Parathyroid adenoma (tissue), 2 donors: ENCODE data around the gene PXK.
A peak's percentile ranks its signal among the peaks of the same experiment; 100 is the strongest.

Experiments used
- H2AFZ ChIP-seq: fragments of 300-600 bp; sonication (generic); one replicate; pipeline ENCODE4 v1.7.0; 2017; ENCODE audit warnings: antibody characterized with exemption, mild to moderate bottlenecking
- H3K27ac ChIP-seq: fragments of 300-600 bp; sonication (generic); one replicate; pipeline ENCODE4 v1.7.0; 2017
- H3K27me3 ChIP-seq: fragments of 300-600 bp; sonication (generic); one replicate; pipeline ENCODE4 v1.7.0; 2017; ENCODE audit warnings: low read length; ENCODE audit not compliant: control insufficient read depth, insufficient read depth
- H3K36me3 ChIP-seq: fragments of 300-600 bp; sonication (generic); one replicate; pipeline ENCODE4 v1.7.0; 2017; ENCODE audit warnings: low read length; ENCODE audit not compliant: control insufficient read depth, insufficient read depth
- H3K4me1 ChIP-seq: fragments of 300-600 bp; sonication (generic); one replicate; pipeline ENCODE4 v1.7.0; 2017; ENCODE audit warnings: control low read depth
- H3K4me2 ChIP-seq: fragments of 300-600 bp; sonication (generic); one replicate; pipeline ENCODE4 v1.7.0; 2017; ENCODE audit warnings: low read length
- H3K4me3 ChIP-seq: fragments of 300-600 bp; sonication (generic); one replicate; pipeline ENCODE4 v1.7.0; 2017; ENCODE audit warnings: low read depth, low read length
- H3K79me2 ChIP-seq: fragments of 300-600 bp; sonication (generic); one replicate; pipeline ENCODE4 v1.7.0; 2017; ENCODE audit warnings: control low read depth
- H3K9ac ChIP-seq: fragments of 300-600 bp; sonication (generic); one replicate; pipeline ENCODE4 v1.7.0; 2017; ENCODE audit warnings: mild to moderate bottlenecking
- H3K9me3 ChIP-seq: fragments of 300-600 bp; sonication (generic); one replicate; pipeline ENCODE4 v1.7.0; 2017; ENCODE audit warnings: low read length; ENCODE audit not compliant: control insufficient read depth
- CTCF ChIP-seq: fragments of 300-600 bp; sonication (generic); IDR thresholded peaks from one replicate; pipeline ENCODE4 v1.7.0; 2017; ENCODE audit warnings: antibody characterized with exemption, mild to moderate bottlenecking
- donor health status: primary hyperparathyroidism.

The PXK gene

DNA sequence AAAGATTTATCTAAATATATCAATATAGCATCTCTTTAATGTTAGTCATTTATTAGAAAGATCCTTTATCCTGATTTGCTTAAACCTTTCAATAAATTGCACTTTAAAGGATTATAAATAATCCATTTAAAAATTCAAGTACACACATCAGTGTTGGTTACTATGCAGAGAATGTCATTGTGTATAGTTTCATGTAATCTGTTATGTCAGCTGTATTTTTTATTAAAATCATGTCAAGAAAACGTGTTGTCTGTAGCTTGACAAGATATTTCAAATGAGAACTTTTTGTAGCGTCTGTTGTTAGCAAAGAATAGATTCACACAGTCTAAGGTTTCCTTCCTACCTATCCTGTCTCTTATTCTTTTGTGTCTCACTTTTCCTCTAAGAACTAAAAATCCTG lies 93.1 kb downstream of the PXK start:
- no peaks in the 10 kb centered on the region for H3K36me3 ChIP-seq
- no peak overlapping the region for H3K27ac ChIP-seq
- H3K9me3 ChIP-seq: no peaks in the 10 kb centered on the region

GRCh38 chr3:58427661-58428361 lies 95.1 kb downstream of the PXK start:
- Histone ChIP-seq H3K4me3 (no peak overlapping the region), H3K9me3 (no peaks in the 10 kb centered on the region), H3K4me1 (peaks cover 5% of the 10 kb centered on the region), H3K27me3 (no peaks in the 10 kb centered on the region), H2AFZ (no peak overlapping the region), H3K4me2 (no peak overlapping the region), H3K9ac (no peak overlapping the region), H3K36me3 (no peaks in the 10 kb centered on the region), H3K79me2 (peaks cover 8% of the 10 kb centered on the region), H3K27ac (no peak overlapping the region)
- no peak for TF ChIP-seq CTCF

More for the DNA sequence above, 93.1 kb downstream of the PXK start:
- H3K4me2 ChIP-seq: no peak overlapping the region
- H3K4me1 ChIP-seq: no peaks in the 10 kb centered on the region
- TF ChIP-seq CTCF: no peak
- no peak overlapping the region for H3K4me3 ChIP-seq
- H2AFZ ChIP-seq: no peak overlapping the region
- no peaks in the 10 kb centered on the region for H3K79me2 ChIP-seq
- H3K27me3 ChIP-seq: no peaks in the 10 kb centered on the region
- no peak overlapping the region for H3K9ac ChIP-seq

DNA sequence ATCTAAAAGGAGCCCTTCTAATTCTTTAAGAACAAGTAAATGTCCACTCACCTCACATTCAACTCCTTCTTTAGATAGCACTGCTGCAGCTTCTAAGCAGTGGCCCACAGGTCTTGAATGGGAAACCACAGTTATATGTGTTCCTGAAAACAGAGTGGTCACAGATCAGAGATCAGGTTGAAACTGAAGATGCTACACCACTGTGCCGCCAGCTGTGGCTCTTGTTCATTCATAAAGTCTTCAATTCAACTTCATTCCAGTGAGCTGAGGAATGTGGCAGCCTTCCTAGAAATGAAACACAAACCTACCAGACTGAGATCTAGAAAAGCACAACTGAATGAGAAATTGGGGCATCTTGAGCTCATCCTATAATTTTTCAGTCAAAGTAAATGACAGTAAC lies 97.0 kb downstream of the PXK start:
- peaks cover 12% of the 10 kb centered on the region for H3K4me1 ChIP-seq
- H3K4me3 ChIP-seq: no peak overlapping the region
- H3K4me2 ChIP-seq: no peak overlapping the region
- H3K36me3 ChIP-seq: no peaks in the 10 kb centered on the region
- H3K27me3 ChIP-seq: no peaks in the 10 kb centered on the region
- H3K9me3 ChIP-seq: no peaks in the 10 kb centered on the region
- peaks cover 8% of the 10 kb centered on the region for H3K79me2 ChIP-seq
- H3K9ac ChIP-seq: no peak overlapping the region
- no peak overlapping the region for H3K27ac ChIP-seq
- no peak overlapping the region for H2AFZ ChIP-seq
- no peak for TF ChIP-seq CTCF

GRCh38 chr3:58432905-58433304 lies 100.2 kb downstream of the PXK start:
- H3K4me2 ChIP-seq: peak overlapping the region; percentile 71
- no peak for TF ChIP-seq CTCF
- H3K4me1 ChIP-seq: peaks cover 12% of the 10 kb centered on the region
- no peaks in the 10 kb centered on the region for H3K27me3 ChIP-seq
- no peaks in the 10 kb centered on the region for H3K9me3 ChIP-seq
- H3K4me3 ChIP-seq: peak overlapping the region; percentile 96
- H3K79me2 ChIP-seq: peaks cover 8% of the 10 kb centered on the region
- H2AFZ ChIP-seq: peak overlapping the region; percentile 98
- peak overlapping the region; percentile 92 for H3K27ac ChIP-seq
- no peaks in the 10 kb centered on the region for H3K36me3 ChIP-seq
- peak overlapping the region; percentile 85 for H3K9ac ChIP-seq
